Activated CD8-positive, alpha-beta T cell treated with anti-CD3 and anti-CD28 coated beads, Interleukin-2, amount 10 ng/mL, durations not matched to agents 7 days and 5 days (primary cell): ENCODE data around the gene IRF3. TPM values are rescaled to one million over a fixed set of nuclear protein-coding genes. Genes with fewer than 3 reads are reported as not detected.
A peak's percentile ranks its signal among the peaks of the same experiment; 100 is the strongest.
"Not testable (repeated sequence)": the region's sequence is repeated elsewhere in the genome, so short reads cannot be mapped to it uniquely, and the experiment has no call there.

Experiments
- ATAC-seq: fragments of 150-1000 bp; cut with Tn5 transposase; one replicate; pipeline ENCODE4 v1.10.0; 2021; ENCODE audit warnings: moderate library complexity
- CTCF ChIA-PET: fragments of 350-600 bp; sonication (Branson Sonifier 250); formaldehyde crosslinking; loops from one replicate; lab custom pipeline; 2021; ENCODE audit warnings: antibody characterized with exemption; lab: Charles Lee
- POLR2A ChIA-PET: fragments of 350-600 bp; sonication (Branson Sonifier 250); formaldehyde crosslinking; loops from one replicate; lab custom pipeline; 2021; ENCODE audit warnings: antibody characterized with exemption; lab: Charles Lee
- DNase-seq: peaks from one replicate; pipeline ENCODE4 v3.0.0-alpha.2; 2020
- H3K27ac Mint-ChIP-seq: one replicate; pipeline ENCODE4 v1.8.0; 2021; ENCODE audit warnings: mild to moderate bottlenecking, mixed read lengths
- H3K27me3 Mint-ChIP-seq: one replicate; pipeline ENCODE4 v1.8.0; 2021; ENCODE audit warnings: low read depth, mixed read lengths
- H3K36me3 Mint-ChIP-seq: one replicate; pipeline ENCODE4 v1.8.0; 2021; ENCODE audit warnings: low read depth, mixed read lengths
- H3K4me1 Mint-ChIP-seq: one replicate; pipeline ENCODE4 v1.8.0; 2021; ENCODE audit warnings: low read depth, mixed read lengths
- H3K4me3 Mint-ChIP-seq: one replicate; pipeline ENCODE4 v1.8.0; 2021; ENCODE audit warnings: mild to moderate bottlenecking, mixed read lengths
- H3K9me3 Mint-ChIP-seq: one replicate; pipeline ENCODE4 v1.8.0; 2022; ENCODE audit warnings: mixed read lengths; ENCODE audit not compliant: insufficient read depth
- total RNA-seq, 2 experiments: library from RNA; stranded (reverse); gene quantifications; one replicate each; pipeline ENCODE4 v1.2.3, GENCODE V29; 2021

Gene IRF3
- total RNA-seq, 2 experiments from 2014 or later = 133 to 137 TPM

DNA sequence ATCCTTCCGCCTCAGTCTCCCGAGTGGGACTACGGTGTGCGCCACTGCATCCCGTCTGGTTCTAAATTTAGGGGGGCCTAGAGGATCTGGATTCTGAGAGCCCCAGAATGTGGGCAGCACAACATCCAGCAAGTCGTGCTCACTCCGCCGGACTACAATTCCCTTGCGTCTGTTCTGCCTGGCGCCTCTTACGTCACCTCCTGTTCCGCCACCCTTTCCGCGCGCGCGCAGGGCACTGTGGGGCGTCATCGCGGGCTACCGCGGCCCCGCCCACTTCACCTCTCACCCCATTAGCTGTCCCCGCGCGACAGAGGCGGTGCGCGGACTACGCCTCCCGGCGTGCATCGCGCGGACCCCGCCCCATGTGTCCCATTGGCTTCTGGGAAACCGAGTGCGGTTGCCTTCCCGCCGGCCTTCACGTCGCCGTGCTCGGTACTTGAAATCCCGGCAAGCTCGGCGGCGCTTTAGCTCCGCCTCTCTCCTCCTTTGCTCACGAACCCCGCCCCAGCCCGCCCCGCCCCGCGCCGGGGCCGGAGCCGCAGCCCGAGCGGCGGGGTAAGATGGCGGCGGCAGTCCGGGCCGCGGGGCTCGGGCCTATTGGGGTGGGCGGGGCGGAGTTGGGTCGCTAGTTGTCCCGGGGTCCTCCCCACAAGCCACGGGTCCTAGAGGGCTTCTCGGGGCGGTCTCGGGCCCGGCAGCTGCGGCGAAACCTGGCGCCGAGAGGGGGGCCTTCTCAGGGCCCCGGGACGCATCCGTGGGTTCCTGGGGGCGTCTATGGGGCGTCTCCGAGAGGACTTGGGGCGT lies 23.8 kb downstream of the IRF3 start, which contains the start of gene SCAF1:
Gene SCAF1 (plus strand): TSS at position 522 of the 804 bp plus-strand sequence. CDS start 2,818 bp downstream, outside the sequence.
- peak; percentile 59 for ATAC-seq
- Mint-ChIP-seq H3K27ac (peak within 1 kb of the TSS; percentile 98), H3K4me3 (peak within 1 kb of the TSS; percentile 90), H3K36me3 (peaks cover 16% of the 10 kb centered on the region), H3K9me3 (no peaks in the 10 kb centered on the region), H3K4me1 (peaks cover 58% of the 10 kb centered on the region), H3K27me3 (peaks cover 4% of the 10 kb centered on the region)
- CTCF ChIA-PET = interaction anchor here (0.9 to 2.8 kb wide), 7 partner anchors 22 to 137 kb away, joined by 3 to 13 read pairs (median 4); partner anchors contain the start of genes PRMT1 and RCN3
- POLR2A ChIA-PET = interaction anchor here (0.8 to 5.4 kb wide), 8 partner anchors 8 to 287 kb away, joined by 3 to 38 read pairs (median 4); partner anchors contain the start of genes ATF5, BCL2L12, IRF3 and NOSIP
- peak; percentile 99 for DNase-seq

- Mint-ChIP-seq H3K36me3 (peaks cover 7% of the 10 kb centered on the region), H3K4me3 (peak within 1 kb of the TSS; percentile 90), H3K27me3 (peaks cover 4% of the 10 kb centered on the region), H3K4me1 (peaks cover 55% of the 10 kb centered on the region), H3K9me3 (no peaks in the 10 kb centered on the region), H3K27ac (peak within 1 kb of the TSS; percentile 98)
- peak; percentile 100 for DNase-seq
- ChIA-PET CTCF (interaction anchor here (0.8 to 2.8 kb wide), 12 partner anchors 31 to 647 kb away, joined by 3 to 13 read pairs (median 5); partner anchors contain the start of genes GYS1, PRMT1 and RUVBL2), POLR2A (interaction anchor here (0.6 to 5.4 kb wide), 13 partner anchors 10 to 1533 kb away, joined by 3 to 38 read pairs (median 4); partner anchors contain the start of genes BCL2L12, IRF3, NOSIP and PRMT1)
- peak; percentile 77 for ATAC-seq
Measured at GRCh38 chr19:49640113-49640898, 25.4 kb downstream of the IRF3 start, which contains the start of gene RRAS. TSS of gene RRAS (minus strand) at chr19:49640143. CDS start at chr19:49640098, 45 bp downstream.

DNA sequence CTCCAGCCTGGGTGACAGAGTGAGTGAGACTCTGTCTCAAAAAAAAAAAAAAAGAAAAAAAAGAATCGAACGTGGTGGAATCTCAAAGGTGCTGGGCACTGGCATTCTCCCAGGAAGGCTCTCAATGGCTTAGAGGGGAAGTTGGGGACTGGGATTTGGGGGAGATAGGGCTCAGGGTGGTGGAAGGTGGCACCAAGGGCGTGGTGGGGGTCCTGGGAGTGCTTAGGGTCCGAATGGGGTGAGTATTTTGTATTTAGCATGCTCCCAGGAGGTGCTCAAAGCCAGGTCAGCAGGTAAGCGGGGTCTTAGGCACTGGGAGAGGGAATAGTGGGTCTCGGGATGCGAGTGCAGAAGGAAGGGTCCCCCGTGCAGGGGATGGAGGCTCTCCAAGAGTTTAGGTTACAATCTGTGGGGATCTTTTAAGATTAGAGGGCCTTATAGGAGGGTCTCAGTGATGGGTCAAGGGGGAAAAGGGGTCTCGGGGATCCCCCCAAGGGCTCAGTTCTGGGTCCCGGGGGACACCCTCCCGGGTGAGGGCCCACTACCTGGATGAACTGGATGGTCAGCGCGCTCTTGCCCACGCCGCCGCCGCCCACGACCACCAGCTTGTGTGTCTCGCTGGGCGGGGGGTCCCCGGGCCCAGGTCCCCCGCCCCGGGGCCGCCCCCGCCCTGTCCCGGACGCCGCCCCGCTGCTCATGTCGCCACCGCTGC lies 26.1 kb downstream of the IRF3 start:
- H3K4me1 Mint-ChIP-seq = peaks cover 54% of the 10 kb centered on the region
- H3K27ac Mint-ChIP-seq = peak overlapping the region; percentile 72
- H3K36me3 Mint-ChIP-seq = peaks cover 5% of the 10 kb centered on the region
- DNase-seq (no peak), ATAC-seq (no peak)
- CTCF ChIA-PET = interaction anchor here (0.8 to 2.8 kb wide), 11 partner anchors 32 to 646 kb away, joined by 3 to 13 read pairs (median 5); partner anchors contain the start of genes GYS1, PRMT1 and RUVBL2
- H3K4me3 Mint-ChIP-seq = peak overlapping the region; percentile 90
- no peaks in the 10 kb centered on the region for H3K9me3 Mint-ChIP-seq
- H3K27me3 Mint-ChIP-seq = peaks cover 4% of the 10 kb centered on the region
- POLR2A ChIA-PET = interaction anchor here (0.6 to 5.4 kb wide), 9 partner anchors 10 to 1532 kb away, joined by 3 to 38 read pairs (median 4); partner anchors contain the start of genes BCL2L12, IRF3, NOSIP and PRMT1

- ATAC-seq (no peak), DNase-seq (no peak)
- POLR2A ChIA-PET = interaction anchor here (0.5 to 1.2 kb wide), 3 partner anchors 27 to 1041 kb away, joined by 3 read pairs; partner anchors contain the start of genes BCL2L12, IRF3, NOSIP and PRRG2
- Mint-ChIP-seq H3K4me1 (peaks cover 39% of the 10 kb centered on the region), H3K27ac (peak overlapping the region; percentile 6), H3K4me3 (peak overlapping the region; percentile 38), H3K9me3 (no peaks in the 10 kb centered on the region), H3K36me3 (peaks cover 2% of the 10 kb centered on the region), H3K27me3 (peaks cover 4% of the 10 kb centered on the region)
- CTCF ChIA-PET = no interaction called here
Measured at GRCh38 chr19:49637821-49638738, 27.6 kb downstream of the IRF3 start.

DNA sequence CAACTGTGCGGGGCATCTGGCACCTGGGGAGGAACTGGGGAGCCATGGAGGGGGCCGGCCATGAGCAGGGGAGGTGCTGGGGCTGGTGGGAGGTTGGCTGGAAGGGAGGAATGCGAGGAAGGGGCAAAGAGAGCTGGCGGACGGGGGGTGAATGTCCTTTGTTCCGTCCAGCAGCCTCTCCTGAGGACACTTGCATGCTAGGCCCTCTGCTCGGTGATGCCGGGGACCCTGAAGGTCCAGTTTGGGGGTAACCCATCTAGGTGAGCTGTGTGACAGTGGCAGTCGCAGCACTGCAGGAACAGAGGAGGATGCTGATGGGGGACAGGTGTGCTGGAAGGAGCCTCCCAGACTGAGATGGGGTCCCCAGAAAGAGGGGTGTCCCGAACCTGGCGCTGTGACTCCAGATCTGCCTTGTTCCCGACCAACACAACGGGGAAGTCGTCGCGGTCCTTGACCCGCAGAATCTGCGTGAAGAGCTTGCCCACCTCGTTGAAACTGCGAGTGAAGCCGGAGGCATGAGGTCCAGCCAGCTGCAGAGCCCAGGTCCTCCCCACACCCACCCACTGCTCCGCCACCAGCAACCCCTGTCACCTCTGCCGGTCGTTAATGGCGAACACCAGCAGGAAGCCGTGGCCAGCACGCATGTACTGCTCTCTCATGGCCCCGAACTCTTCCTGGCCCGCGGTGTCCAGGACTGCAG lies 29.3 kb downstream of the IRF3 start:
- POLR2A ChIA-PET = interaction anchor here (0.6 kb wide), 1 partner anchor 45 kb away, joined by 3 read pairs; no protein-coding TSS in a partner anchor
- DNase-seq = no peak
- CTCF ChIA-PET = no interaction called here
- no peak for ATAC-seq
- H3K4me3 Mint-ChIP-seq = no peak overlapping the region
- no peak overlapping the region for H3K27ac Mint-ChIP-seq
- peaks cover 2% of the 10 kb centered on the region for H3K36me3 Mint-ChIP-seq
- H3K27me3 Mint-ChIP-seq = peaks cover 4% of the 10 kb centered on the region
- no peaks in the 10 kb centered on the region for H3K9me3 Mint-ChIP-seq
- H3K4me1 Mint-ChIP-seq = peaks cover 29% of the 10 kb centered on the region

- H3K4me3 Mint-ChIP-seq = no peak overlapping the region
- H3K36me3 Mint-ChIP-seq = peaks cover 2% of the 10 kb centered on the region
- H3K27me3 Mint-ChIP-seq = peaks cover 4% of the 10 kb centered on the region
- DNase-seq (no peak), ATAC-seq (no peak)
- ChIA-PET POLR2A (interaction anchor here (0.6 kb wide), 1 partner anchor 44 kb away, joined by 3 read pairs; no protein-coding TSS in a partner anchor), CTCF (no interaction called here)
- H3K27ac Mint-ChIP-seq = no peak overlapping the region
- peaks cover 24% of the 10 kb centered on the region for H3K4me1 Mint-ChIP-seq
- no peaks in the 10 kb centered on the region for H3K9me3 Mint-ChIP-seq
Measured at GRCh38 chr19:49635530-49636232, 30.0 kb downstream of the IRF3 start.

- H3K9me3 Mint-ChIP-seq, ATAC-seq, DNase-seq, H3K27me3 Mint-ChIP-seq, H3K27ac Mint-ChIP-seq, H3K4me3 Mint-ChIP-seq, CTCF ChIA-PET, H3K4me1 Mint-ChIP-seq, H3K36me3 Mint-ChIP-seq: not testable (repeated sequence)
- POLR2A ChIA-PET = interaction anchor here (0.5 kb wide), 1 partner anchor 14 kb away, joined by 3 read pairs; no protein-coding TSS in a partner anchor
Measured at GRCh38 chr19:49633273-49633672, 32.4 kb downstream of the IRF3 start.

DNA sequence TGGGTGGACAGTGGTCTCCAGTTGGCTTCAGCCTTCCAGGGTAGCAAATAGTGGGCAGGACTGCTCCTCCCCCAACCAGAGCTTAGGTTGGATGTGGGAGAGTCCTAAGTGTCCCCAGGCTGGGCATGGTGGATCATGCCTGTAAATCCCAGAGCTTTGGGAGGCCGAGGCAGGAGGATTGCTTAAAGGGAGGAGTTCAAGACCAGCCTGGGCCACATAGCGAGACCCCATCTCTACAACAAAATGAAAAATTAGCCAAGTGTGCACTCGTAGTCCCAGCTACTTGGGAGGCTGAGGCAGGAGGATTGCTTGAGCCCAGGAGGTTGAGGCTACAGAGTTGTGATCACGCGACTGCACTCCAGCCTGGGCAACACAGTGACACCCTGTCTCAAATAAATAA lies 33.1 kb downstream of the IRF3 start:
- Mint-ChIP-seq H3K27me3 (no peaks in the 10 kb centered on the region), H3K4me3 (no peak overlapping the region), H3K4me1 (peaks cover 1% of the 10 kb centered on the region), H3K27ac (no peak overlapping the region), H3K9me3 (no peaks in the 10 kb centered on the region), H3K36me3 (peaks cover 11% of the 10 kb centered on the region)
- no peak for DNase-seq
- ChIA-PET CTCF (no interaction called here), POLR2A (interaction anchor here (0.5 to 0.7 kb wide), 2 partner anchors 15 to 130 kb away, joined by 3 read pairs; no protein-coding TSS in a partner anchor)
- no peak for ATAC-seq

- CTCF ChIA-PET = interaction anchor here (1.6 kb wide), 1 partner anchor 47 kb away, joined by 4 read pairs; no protein-coding TSS in a partner anchor
- H3K4me3 Mint-ChIP-seq = no peak overlapping the region
- peaks cover 15% of the 10 kb centered on the region for H3K36me3 Mint-ChIP-seq
- ATAC-seq (no peak), DNase-seq (no peak)
- no peaks in the 10 kb centered on the region for H3K4me1 Mint-ChIP-seq
- H3K27ac Mint-ChIP-seq = no peak overlapping the region
- no peaks in the 10 kb centered on the region for H3K9me3 Mint-ChIP-seq
- no peaks in the 10 kb centered on the region for H3K27me3 Mint-ChIP-seq
- POLR2A ChIA-PET = no interaction called here
Measured at GRCh38 chr19:49631610-49632192, 34.0 kb downstream of the IRF3 start.
